Fibroblast of villous mesenchyme (primary cell): ENCODE measurements around the gene CTNNA1. TPM values are rescaled to one million over a fixed set of nuclear protein-coding genes. Genes with fewer than 3 reads are reported as not detected.

Experiments used
- DNase-seq: peaks from one replicate; pipeline ENCODE4 v3.0.0-alpha.2; 2010; ENCODE audit warnings: low read depth
- H3K4me3 ChIP-seq: 2 replicates; pipeline ENCODE4 v1.5.1; 2011; ENCODE audit warnings: low read depth, mild to moderate bottlenecking, low read length
- CTCF ChIP-seq: IDR thresholded peaks from 2 replicates; pipeline ENCODE4 v1.5.1; 2012; ENCODE audit warnings: low read depth, mild to moderate bottlenecking, low read length; ENCODE audit not compliant: insufficient read depth
- total RNA-seq: library from RNA; depleted of rRNA; stranded (reverse); fragments of >200 nt; gene quantifications from 2 replicates; pipeline ENCODE4 v1.2.3, GENCODE V29; 2012

CTNNA1 gene
- total RNA-seq, 1 donor, result 461 TPM

GRCh38 chr5:138844812-138845513 lies 91.7 kb downstream of the CTNNA1 start:
- TF ChIP-seq CTCF, result no peak
- H3K4me3 ChIP-seq, result no peak overlapping the region
- peak; percentile 27 for DNase-seq

- TF ChIP-seq CTCF, result no peak
- DNase-seq, result peak; percentile 58
- no peak overlapping the region for H3K4me3 ChIP-seq
These were observed 96.2 kb downstream of the CTNNA1 start for GRCh38 chr5:138849439-138849838.

- DNase-seq, result no peak
- TF ChIP-seq CTCF, result no peak
- no peak overlapping the region for H3K4me3 ChIP-seq
These were observed 96.7 kb downstream of the CTNNA1 start for GRCh38 chr5:138849882-138850281.

- no peak for TF ChIP-seq CTCF
- no peak overlapping the region for H3K4me3 ChIP-seq
- DNase-seq, result no peak
These were observed 97.7 kb downstream of the CTNNA1 start for GRCh38 chr5:138850865-138851435.

- DNase-seq, result no peak
- no peak for TF ChIP-seq CTCF
- H3K4me3 ChIP-seq, result no peak overlapping the region
These were observed 99.9 kb downstream of the CTNNA1 start for GRCh38 chr5:138853132-138853531.

- TF ChIP-seq CTCF, result no peak
- DNase-seq, result no peak
- H3K4me3 ChIP-seq, result no peak overlapping the region
These were observed 113.8 kb downstream of the CTNNA1 start for GRCh38 chr5:138867011-138867410.
